ENCODE results near the gene C2CD2. TPM values are rescaled to one million over a fixed set of nuclear protein-coding genes. Genes with fewer than 3 reads are reported as not detected.

C2CD2 gene
- total and polyA plus RNA-seq, 2 of the 8 experiments (the other 6 are each of a cell fraction or from before 2014, with no cell fraction given), result 10.4 to 13.0 TPM

- TF ChIP-seq CHD7 (IDR thresholded peaks at IDR 0.05; ENCODE audit: insufficient replicate concordance, low read length) (no peak), PHF8 (conservative IDR thresholded peaks at IDR 0.05; ENCODE audit: low read depth, low read length) (no peak), MAX (IDR thresholded peaks at IDR 0.05) (no peak), BCL11A (IDR thresholded peaks at IDR 0.05; ENCODE audit: low read depth in 2 of 2, low read length in 2 of 2) (no peak), FOSL1 (IDR thresholded peaks at IDR 0.05; ENCODE audit: insufficient read depth, low read depth, low read length) (no peak), RNF2 (IDR thresholded peaks at IDR 0.05; ENCODE audit: borderline replicate concordance, low read depth, low read length, missing control alignments, poor library complexity, severe bottlenecking) (no peak), ASH2L (IDR thresholded peaks at IDR 0.05; ENCODE audit: low read length) (no peak), E2F6 (IDR thresholded peaks at IDR 0.05) (no peak), USF2 (IDR thresholded peaks at IDR 0.05; ENCODE audit: low read length) (no peak)
Observed at GRCh38 chr21:41976611-41977010, 22.8 kb upstream of the C2CD2 start (continued).
